Measurements from ENCODE around the gene SDR42E1. TPM values are rescaled to one million over a fixed set of nuclear protein-coding genes. Genes with fewer than 3 reads are reported as not detected.

Gene SDR42E1
- total RNA-seq, 1 experiment from 2014 or later = 17.4 TPM

DNA sequence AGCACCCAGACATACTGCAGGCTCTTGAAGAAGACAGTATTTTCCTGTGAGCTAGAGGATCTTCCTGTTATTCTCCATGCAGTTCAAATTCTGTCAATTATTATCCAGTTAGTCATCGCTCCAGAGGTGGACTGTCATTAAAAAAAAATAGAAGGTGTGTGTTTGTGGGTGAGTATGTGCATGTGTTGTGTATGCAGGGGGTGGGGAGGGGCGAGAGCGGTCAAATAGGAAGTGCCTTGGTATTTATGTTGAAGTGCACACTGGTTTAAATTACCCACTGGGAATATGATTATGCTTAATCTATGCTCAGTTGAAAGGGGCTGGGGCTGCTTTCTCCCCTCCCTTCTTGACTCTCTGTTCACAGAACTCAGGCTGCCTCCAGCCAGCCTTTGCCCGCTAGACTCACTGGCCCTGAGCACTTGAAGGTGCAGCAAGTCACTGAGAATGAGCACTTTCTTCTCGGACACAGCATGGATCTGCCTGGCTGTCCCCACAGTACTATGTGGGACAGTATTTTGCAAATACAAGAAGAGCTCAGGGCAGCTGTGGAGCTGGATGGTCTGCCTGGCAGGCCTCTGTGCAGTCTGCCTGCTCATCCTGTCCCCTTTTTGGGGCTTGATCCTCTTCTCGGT is 23.8 kb upstream of the SDR42E1 start, which contains the start of gene HSD17B2:
HSD17B2 (plus strand) TSS at position 273 of the 632 bp plus-strand sequence; CDS start at position 445, 172 bp downstream.
- peaks cover 44% of the 10 kb centered on the region for H3K27me3 ChIP-seq (ENCODE audit: insufficient read depth, low read length)
- no peaks in the 10 kb centered on the region for H3K79me2 ChIP-seq (ENCODE audit: insufficient read depth, low read length)
- H4K20me1 ChIP-seq (ENCODE audit: insufficient read depth) = no peaks in the 10 kb centered on the region
- no peaks in the 10 kb centered on the region for H3K9me2 ChIP-seq (ENCODE audit: insufficient read depth)
- no peaks in the 10 kb centered on the region for H3K36me3 ChIP-seq (ENCODE audit: control insufficient read depth in 1 of 2, insufficient read depth in 2 of 2, low read length in 2 of 2)
- CTCF ChIA-PET = interaction anchor here (1.0 to 1.2 kb wide), 2 partner anchors 19 to 195 kb away, joined by 3 to 6 read pairs; no protein-coding TSS in a partner anchor
- ATAC-seq (peak; percentile 15), DNase-seq (ENCODE audit: low read depth, low spot score) (no peak)
- H3K9me3 ChIP-seq (ENCODE audit: control insufficient read depth in 1 of 2, insufficient read depth in 1 of 2, low read depth in 1 of 2, low read length in 2 of 2) = no peaks in the 10 kb centered on the region
- H2AFZ ChIP-seq (ENCODE audit: low read depth, low read length, poor library complexity, severe bottlenecking) = no peak within 1 kb of the TSS
- no peak within 1 kb of the TSS for H3K9ac ChIP-seq (ENCODE audit: low read length)
- H3K4me3 ChIP-seq (replicated peaks in 1 of 2; ENCODE audit: low read depth in 1 of 2, low read length in 2 of 2) = no peak within 1 kb of the TSS
- intact Hi-C loops (cut with micrococcal nuclease) = loop anchor here (5.0 kb wide), 1 partner anchor 422 kb away; no protein-coding TSS in a partner anchor
- peak within 1 kb of the TSS; percentile 18; the same call in 1 of the 2 replicates for H3K4me2 ChIP-seq (ENCODE audit: low read length)
- POLR2A ChIA-PET = no interaction called here
- peaks cover 0 to 15% of the 10 kb centered on the region in 2 experiments; a peak in 2 of 4 replicates for H3K4me1 ChIP-seq (ENCODE audit: control insufficient read depth in 1 of 2, insufficient read depth in 2 of 2, low read length in 2 of 2)
- TF ChIP-seq POLR2A (IDR thresholded peaks at IDR 0.05; ENCODE audit: borderline replicate concordance, extremely low read depth, insufficient read depth, insufficient read length) (no peak), REST (IDR thresholded peaks at IDR 0.05; ENCODE audit: low read depth) (no peak), EZH2 (IDR thresholded peaks at IDR 0.05) (no peak), CTCF (IDR thresholded peaks at IDR 0.05 in 2 of 3, conservative IDR thresholded peaks at IDR 0.05 in 1 of 3; ENCODE audit: borderline replicate concordance in 1 of 3, insufficient read depth in 1 of 3, low read depth in 2 of 3, low read length in 2 of 3) (no peak), EGR1 (IDR thresholded peaks at IDR 0.05; ENCODE audit: low read depth) (no peak), ZFX (IDR thresholded peaks at IDR 0.05) (no peak), YY1 (IDR thresholded peaks at IDR 0.05; ENCODE audit: extremely low read depth, insufficient replicate concordance, low read depth, low read length) (no peak), TCF7L2 (IDR thresholded peaks at IDR 0.05; ENCODE audit: borderline replicate concordance, extremely low read depth, insufficient read depth, insufficient read length) (no peak), FOSL1 (IDR thresholded peaks at IDR 0.05; ENCODE audit: low read depth) (no peak), JUND (IDR thresholded peaks at IDR 0.05) (no peak), RAD21 (IDR thresholded peaks at IDR 0.05; ENCODE audit: low read depth) (no peak)
- TF ChIP-seq, protein P1, sequence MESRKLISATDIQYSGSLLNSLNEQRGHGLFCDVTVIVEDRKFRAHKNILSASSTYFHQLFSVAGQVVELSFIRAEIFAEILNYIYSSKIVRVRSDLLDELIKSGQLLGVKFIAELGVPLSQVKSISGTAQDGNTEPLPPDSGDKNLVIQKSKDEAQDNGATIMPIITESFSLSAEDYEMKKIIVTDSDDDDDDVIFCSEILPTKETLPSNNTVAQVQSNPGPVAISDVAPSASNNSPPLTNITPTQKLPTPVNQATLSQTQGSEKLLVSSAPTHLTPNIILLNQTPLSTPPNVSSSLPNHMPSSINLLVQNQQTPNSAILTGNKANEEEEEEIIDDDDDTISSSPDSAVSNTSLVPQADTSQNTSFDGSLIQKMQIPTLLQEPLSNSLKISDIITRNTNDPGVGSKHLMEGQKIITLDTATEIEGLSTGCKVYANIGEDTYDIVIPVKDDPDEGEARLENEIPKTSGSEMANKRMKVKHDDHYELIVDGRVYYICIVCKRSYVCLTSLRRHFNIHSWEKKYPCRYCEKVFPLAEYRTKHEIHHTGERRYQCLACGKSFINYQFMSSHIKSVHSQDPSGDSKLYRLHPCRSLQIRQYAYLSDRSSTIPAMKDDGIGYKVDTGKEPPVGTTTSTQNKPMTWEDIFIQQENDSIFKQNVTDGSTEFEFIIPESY (IDR thresholded peaks at IDR 0.05; ENCODE audit: extremely low read depth, insufficient replicate concordance, low read length) = no peak
- BruUV-seq (replicated peaks) = no TSS peak
- no peak within 1 kb of the TSS for H3K27ac ChIP-seq (ENCODE audit: low read depth, low read length)
- RAD21 ChIA-PET (ENCODE audit: low non-redundant PET in 1 of 2, low total read pairs in 2 of 2, uncharacterized antibody in 2 of 2, unreplicated experiment in 2 of 2) = no interaction called here
